GM23338 (cell line): ENCODE measurements around the gene SOX15. TPM values are rescaled to one million over a fixed set of nuclear protein-coding genes. Genes with fewer than 3 reads are reported as not detected.

Experiments used
- ATAC-seq: fragments of 200-7000 bp; cut with Tn5 transposase; 3 replicates; pipeline ENCODE4 v1.9.1; 2020
- DNase-seq: peaks from one replicate; pipeline ENCODE4 v3.0.0-alpha.2; 2015; ENCODE audit warnings: low spot score
- H2AFZ ChIP-seq: fragments of 200-600 bp; sonication (generic); 2 replicates; pipeline ENCODE4 v1.8.0; 2016; ENCODE audit warnings: antibody characterized with exemption, mild to moderate bottlenecking, moderate library complexity
- H3F3A ChIP-seq: fragments of 200-600 bp; sonication (generic); replicated peaks from 2 replicates; pipeline ENCODE4 v1.8.0; 2017; ENCODE audit warnings: antibody characterized with exemption, mixed run types, low read depth
- H3K27ac ChIP-seq: fragments of 200-600 bp; sonication (generic); 2 replicates; pipeline ENCODE4 v1.6.1; 2016; ENCODE audit warnings: low read depth
- H3K27me3 ChIP-seq: fragments of 200-600 bp; sonication (generic); 2 replicates; pipeline ENCODE4 v1.8.0; 2016; ENCODE audit warnings: mild to moderate bottlenecking, mixed run types, moderate library complexity; ENCODE audit not compliant: insufficient read depth
- H3K36me3 ChIP-seq: fragments of 200-600 bp; sonication (generic); 2 replicates; pipeline ENCODE4 v1.8.0; 2016; ENCODE audit warnings: mild to moderate bottlenecking; ENCODE audit not compliant: insufficient read depth
- H3K4me1 ChIP-seq: fragments of 200-600 bp; sonication (generic); 2 replicates; pipeline ENCODE4 v1.8.0; 2016; ENCODE audit warnings: mild to moderate bottlenecking, moderate library complexity; ENCODE audit not compliant: insufficient read depth
- H3K4me2 ChIP-seq: fragments of 200-600 bp; sonication (generic); 2 replicates; pipeline ENCODE4 v1.7.1; 2017; ENCODE audit warnings: mixed run types
- H3K4me3 ChIP-seq: fragments of 200-600 bp; sonication (generic); 2 replicates; pipeline ENCODE4 v1.6.1; 2016; ENCODE audit warnings: mixed run types
- H3K79me2 ChIP-seq: fragments of 200-600 bp; sonication (generic); replicated peaks from 2 replicates; pipeline ENCODE4 v1.8.0; 2017; ENCODE audit warnings: mild to moderate bottlenecking; ENCODE audit not compliant: insufficient read depth
- H3K9me2 ChIP-seq: fragments of 200-600 bp; sonication (generic); 2 replicates; pipeline ENCODE4 v1.8.0; 2017; ENCODE audit not compliant: insufficient read depth
- H4K20me1 ChIP-seq: fragments of 200-600 bp; sonication (generic); replicated peaks from 2 replicates; pipeline ENCODE4 v1.8.0; 2017; ENCODE audit warnings: mild to moderate bottlenecking; ENCODE audit not compliant: insufficient read depth
- H3K27ac Mint-ChIP-seq: 2 replicates; pipeline ENCODE4 v1.8.0; 2020; ENCODE audit warnings: inconsistent platforms, mild to moderate bottlenecking, moderate library complexity, mixed read lengths
- H3K27me3 Mint-ChIP-seq: 3 replicates; pipeline ENCODE4 v1.8.0; 2022; ENCODE audit warnings: low read depth, mild to moderate bottlenecking, moderate library complexity, mixed read lengths, inconsistent platforms; ENCODE audit not compliant: insufficient read depth, poor library complexity
- H3K36me3 Mint-ChIP-seq: 3 replicates; pipeline ENCODE4 v1.8.0; 2021; ENCODE audit warnings: low read depth, mild to moderate bottlenecking, inconsistent platforms, moderate library complexity, mixed read lengths
- H3K4me1 Mint-ChIP-seq: 3 replicates; pipeline ENCODE4 v1.8.0; 2020; ENCODE audit warnings: mild to moderate bottlenecking, inconsistent platforms, mixed read lengths
- H3K4me3 Mint-ChIP-seq: 3 replicates; pipeline ENCODE4 v1.8.0; 2021; ENCODE audit warnings: moderate library complexity, mild to moderate bottlenecking, inconsistent platforms, mixed read lengths
- H3K9me3 Mint-ChIP-seq: 3 replicates; pipeline ENCODE4 v1.8.0; 2020; ENCODE audit warnings: moderate library complexity, mild to moderate bottlenecking, inconsistent platforms, mixed read lengths
- CREB1 ChIP-seq: fragments of 250-450 bp; sonication (Bioruptor Pico); IDR thresholded peaks from 2 replicates; pipeline ENCODE4 v1.5.0; 2020; ENCODE audit warnings: low read depth, mild to moderate bottlenecking, moderate library complexity
- EZH2phosphoT487 ChIP-seq: fragments of 200-600 bp; sonication (generic); IDR thresholded peaks from one replicate; pipeline ENCODE4 v1.8.1; 2018; ENCODE audit warnings: antibody characterized with exemption; ENCODE audit not compliant: unreplicated experiment
- NANOG ChIP-seq: IDR thresholded peaks from 2 replicates; pipeline ENCODE4 v1.6.1; 2016; ENCODE audit warnings: antibody characterized with exemption, borderline replicate concordance
- POLR2AphosphoS5 ChIP-seq: IDR thresholded peaks from 2 replicates; pipeline ENCODE4 v1.6.1; 2016; ENCODE audit warnings: antibody characterized with exemption, low read depth
- STAT1 ChIP-seq: IDR thresholded peaks from one replicate; pipeline ENCODE4 v1.6.1; 2016; ENCODE audit warnings: antibody characterized with exemption; ENCODE audit not compliant: unreplicated experiment
- polyA plus RNA-seq: library from polyadenylated mRNA; unstranded; fragments of >200 nt; fragmentation: Nextera tagmentation; extraction: Ambion mirVana; gene quantifications from 2 replicates; pipeline ENCODE4 v1.2.1, GENCODE V29; 2016
- total RNA-seq: library from RNA; depleted of rRNA; stranded (reverse); fragments of >200 nt; shearing (Covaris generic); gene quantifications from 2 replicates; pipeline ENCODE4 v1.2.3, GENCODE V29; 2014
- TF ChIP-seq, protein P1 (sequence below): IDR thresholded peaks from one replicate; pipeline ENCODE4 v1.6.1; 2018; ENCODE audit warnings: antibody characterized with exemption; ENCODE audit not compliant: unreplicated experiment
- TF ChIP-seq, protein P2 (sequence below), 2 experiments: fragments of 200-600 bp in 1 of 2; sonication (generic) in 1 of 2; conservative IDR thresholded peaks; 2 replicates each; pipeline versions ENCODE4 v1.5.1 to v1.6.1; 2016 to 2017; ENCODE audit warnings: antibody characterized with exemption in 2 of 2, low read depth in 2 of 2, mild to moderate bottlenecking in 2 of 2, moderate library complexity in 1 of 2
- TF ChIP-seq, protein P3 (sequence below): fragments of 250-450 bp; sonication (Bioruptor Pico); IDR thresholded peaks from 2 replicates; pipeline ENCODE4 v1.5.0; 2020; ENCODE audit warnings: mild to moderate bottlenecking, moderate library complexity

The SOX15 gene
- total and polyA plus RNA-seq, 2 experiments from 2014 or later: 29.9 to 43.0 TPM

DNA sequence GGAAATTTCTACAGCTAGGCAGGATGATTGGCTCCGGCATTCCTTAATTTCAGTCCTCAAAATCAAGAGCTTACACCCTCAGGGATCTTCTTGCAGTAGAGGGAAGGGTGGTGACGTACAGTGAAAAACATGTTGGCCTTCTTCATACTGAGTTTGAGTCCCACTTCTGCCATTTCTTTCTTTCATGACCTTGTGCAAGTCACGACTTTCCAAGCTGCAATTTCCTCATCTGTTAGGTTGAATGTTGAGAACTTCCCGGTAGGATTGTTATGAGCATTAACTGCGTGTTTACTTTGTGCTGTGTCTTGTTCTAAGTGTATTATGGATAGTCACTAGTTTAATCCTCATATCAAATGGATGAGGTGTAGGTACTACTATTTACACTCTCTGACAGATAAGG lies 20.3 kb downstream of the SOX15 start:
- H3K4me1 Mint-ChIP-seq: peaks cover 19% of the 10 kb centered on the region

More for the DNA sequence above, 20.3 kb downstream of the SOX15 start:
- Mint-ChIP-seq H3K9me3 (peaks cover 11% of the 10 kb centered on the region; the same call in 2 of the 3 replicates), H3K36me3 (peaks cover 88% of the 10 kb centered on the region), H3K4me3 (no peak overlapping the region; the same call in 2 of the 3 replicates), H3K27ac (no peak overlapping the region), H3K27me3 (peaks cover 21% of the 10 kb centered on the region)
- TF ChIP-seq, protein P1, sequence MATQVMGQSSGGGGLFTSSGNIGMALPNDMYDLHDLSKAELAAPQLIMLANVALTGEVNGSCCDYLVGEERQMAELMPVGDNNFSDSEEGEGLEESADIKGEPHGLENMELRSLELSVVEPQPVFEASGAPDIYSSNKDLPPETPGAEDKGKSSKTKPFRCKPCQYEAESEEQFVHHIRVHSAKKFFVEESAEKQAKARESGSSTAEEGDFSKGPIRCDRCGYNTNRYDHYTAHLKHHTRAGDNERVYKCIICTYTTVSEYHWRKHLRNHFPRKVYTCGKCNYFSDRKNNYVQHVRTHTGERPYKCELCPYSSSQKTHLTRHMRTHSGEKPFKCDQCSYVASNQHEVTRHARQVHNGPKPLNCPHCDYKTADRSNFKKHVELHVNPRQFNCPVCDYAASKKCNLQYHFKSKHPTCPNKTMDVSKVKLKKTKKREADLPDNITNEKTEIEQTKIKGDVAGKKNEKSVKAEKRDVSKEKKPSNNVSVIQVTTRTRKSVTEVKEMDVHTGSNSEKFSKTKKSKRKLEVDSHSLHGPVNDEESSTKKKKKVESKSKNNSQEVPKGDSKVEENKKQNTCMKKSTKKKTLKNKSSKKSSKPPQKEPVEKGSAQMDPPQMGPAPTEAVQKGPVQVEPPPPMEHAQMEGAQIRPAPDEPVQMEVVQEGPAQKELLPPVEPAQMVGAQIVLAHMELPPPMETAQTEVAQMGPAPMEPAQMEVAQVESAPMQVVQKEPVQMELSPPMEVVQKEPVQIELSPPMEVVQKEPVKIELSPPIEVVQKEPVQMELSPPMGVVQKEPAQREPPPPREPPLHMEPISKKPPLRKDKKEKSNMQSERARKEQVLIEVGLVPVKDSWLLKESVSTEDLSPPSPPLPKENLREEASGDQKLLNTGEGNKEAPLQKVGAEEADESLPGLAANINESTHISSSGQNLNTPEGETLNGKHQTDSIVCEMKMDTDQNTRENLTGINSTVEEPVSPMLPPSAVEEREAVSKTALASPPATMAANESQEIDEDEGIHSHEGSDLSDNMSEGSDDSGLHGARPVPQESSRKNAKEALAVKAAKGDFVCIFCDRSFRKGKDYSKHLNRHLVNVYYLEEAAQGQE: no peak
- TF ChIP-seq, protein P2, sequence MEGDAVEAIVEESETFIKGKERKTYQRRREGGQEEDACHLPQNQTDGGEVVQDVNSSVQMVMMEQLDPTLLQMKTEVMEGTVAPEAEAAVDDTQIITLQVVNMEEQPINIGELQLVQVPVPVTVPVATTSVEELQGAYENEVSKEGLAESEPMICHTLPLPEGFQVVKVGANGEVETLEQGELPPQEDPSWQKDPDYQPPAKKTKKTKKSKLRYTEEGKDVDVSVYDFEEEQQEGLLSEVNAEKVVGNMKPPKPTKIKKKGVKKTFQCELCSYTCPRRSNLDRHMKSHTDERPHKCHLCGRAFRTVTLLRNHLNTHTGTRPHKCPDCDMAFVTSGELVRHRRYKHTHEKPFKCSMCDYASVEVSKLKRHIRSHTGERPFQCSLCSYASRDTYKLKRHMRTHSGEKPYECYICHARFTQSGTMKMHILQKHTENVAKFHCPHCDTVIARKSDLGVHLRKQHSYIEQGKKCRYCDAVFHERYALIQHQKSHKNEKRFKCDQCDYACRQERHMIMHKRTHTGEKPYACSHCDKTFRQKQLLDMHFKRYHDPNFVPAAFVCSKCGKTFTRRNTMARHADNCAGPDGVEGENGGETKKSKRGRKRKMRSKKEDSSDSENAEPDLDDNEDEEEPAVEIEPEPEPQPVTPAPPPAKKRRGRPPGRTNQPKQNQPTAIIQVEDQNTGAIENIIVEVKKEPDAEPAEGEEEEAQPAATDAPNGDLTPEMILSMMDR (conservative IDR thresholded peaks at IDR 0.05; ENCODE audit: low read depth in 2 of 2): no peak
- TF ChIP-seq STAT1: no peak
- no peak for TF ChIP-seq CREB1 (CRISPR knock-in tag)
- TF ChIP-seq, protein P3, sequence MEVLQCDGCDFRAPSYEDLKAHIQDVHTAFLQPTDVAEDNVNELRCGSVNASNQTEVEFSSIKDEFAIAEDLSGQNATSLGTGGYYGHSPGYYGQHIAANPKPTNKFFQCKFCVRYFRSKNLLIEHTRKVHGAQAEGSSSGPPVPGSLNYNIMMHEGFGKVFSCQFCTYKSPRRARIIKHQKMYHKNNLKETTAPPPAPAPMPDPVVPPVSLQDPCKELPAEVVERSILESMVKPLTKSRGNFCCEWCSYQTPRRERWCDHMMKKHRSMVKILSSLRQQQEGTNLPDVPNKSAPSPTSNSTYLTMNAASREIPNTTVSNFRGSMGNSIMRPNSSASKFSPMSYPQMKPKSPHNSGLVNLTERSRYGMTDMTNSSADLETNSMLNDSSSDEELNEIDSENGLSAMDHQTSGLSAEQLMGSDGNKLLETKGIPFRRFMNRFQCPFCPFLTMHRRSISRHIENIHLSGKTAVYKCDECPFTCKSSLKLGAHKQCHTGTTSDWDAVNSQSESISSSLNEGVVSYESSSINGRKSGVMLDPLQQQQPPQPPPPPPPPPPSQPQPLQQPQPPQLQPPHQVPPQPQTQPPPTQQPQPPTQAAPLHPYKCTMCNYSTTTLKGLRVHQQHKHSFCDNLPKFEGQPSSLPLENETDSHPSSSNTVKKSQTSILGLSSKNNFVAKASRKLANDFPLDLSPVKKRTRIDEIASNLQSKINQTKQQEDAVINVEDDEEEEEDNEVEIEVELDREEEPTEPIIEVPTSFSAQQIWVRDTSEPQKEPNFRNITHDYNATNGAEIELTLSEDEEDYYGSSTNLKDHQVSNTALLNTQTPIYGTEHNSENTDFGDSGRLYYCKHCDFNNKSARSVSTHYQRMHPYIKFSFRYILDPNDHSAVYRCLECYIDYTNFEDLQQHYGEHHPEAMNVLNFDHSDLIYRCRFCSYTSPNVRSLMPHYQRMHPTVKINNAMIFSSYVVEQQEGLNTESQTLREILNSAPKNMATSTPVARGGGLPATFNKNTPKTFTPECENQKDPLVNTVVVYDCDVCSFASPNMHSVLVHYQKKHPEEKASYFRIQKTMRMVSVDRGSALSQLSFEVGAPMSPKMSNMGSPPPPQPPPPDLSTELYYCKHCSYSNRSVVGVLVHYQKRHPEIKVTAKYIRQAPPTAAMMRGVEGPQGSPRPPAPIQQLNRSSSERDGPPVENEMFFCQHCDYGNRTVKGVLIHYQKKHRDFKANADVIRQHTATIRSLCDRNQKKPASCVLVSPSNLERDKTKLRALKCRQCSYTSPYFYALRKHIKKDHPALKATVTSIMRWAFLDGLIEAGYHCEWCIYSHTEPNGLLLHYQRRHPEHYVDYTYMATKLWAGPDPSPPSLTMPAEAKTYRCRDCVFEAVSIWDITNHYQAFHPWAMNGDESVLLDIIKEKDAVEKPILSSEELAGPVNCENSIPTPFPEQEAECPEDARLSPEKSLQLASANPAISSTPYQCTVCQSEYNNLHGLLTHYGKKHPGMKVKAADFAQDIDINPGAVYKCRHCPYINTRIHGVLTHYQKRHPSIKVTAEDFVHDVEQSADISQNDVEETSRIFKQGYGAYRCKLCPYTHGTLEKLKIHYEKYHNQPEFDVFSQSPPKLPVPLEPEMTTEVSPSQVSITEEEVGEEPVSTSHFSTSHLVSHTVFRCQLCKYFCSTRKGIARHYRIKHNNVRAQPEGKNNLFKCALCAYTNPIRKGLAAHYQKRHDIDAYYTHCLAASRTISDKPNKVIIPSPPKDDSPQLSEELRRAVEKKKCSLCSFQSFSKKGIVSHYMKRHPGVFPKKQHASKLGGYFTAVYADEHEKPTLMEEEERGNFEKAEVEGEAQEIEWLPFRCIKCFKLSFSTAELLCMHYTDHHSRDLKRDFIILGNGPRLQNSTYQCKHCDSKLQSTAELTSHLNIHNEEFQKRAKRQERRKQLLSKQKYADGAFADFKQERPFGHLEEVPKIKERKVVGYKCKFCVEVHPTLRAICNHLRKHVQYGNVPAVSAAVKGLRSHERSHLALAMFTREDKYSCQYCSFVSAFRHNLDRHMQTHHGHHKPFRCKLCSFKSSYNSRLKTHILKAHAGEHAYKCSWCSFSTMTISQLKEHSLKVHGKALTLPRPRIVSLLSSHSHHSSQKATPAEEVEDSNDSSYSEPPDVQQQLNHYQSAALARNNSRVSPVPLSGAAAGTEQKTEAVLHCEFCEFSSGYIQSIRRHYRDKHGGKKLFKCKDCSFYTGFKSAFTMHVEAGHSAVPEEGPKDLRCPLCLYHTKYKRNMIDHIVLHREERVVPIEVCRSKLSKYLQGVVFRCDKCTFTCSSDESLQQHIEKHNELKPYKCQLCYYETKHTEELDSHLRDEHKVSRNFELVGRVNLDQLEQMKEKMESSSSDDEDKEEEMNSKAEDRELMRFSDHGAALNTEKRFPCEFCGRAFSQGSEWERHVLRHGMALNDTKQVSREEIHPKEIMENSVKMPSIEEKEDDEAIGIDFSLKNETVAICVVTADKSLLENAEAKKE: no peak
- TF ChIP-seq POLR2AphosphoS5: no peak
- TF ChIP-seq NANOG: no peak
- no peak for TF ChIP-seq EZH2phosphoT487
- Histone ChIP-seq H3K27me3 (no peaks in the 10 kb centered on the region), H2AFZ (no peak overlapping the region), H3F3A (peaks cover 30% of the 10 kb centered on the region), H3K4me1 (peaks cover 13% of the 10 kb centered on the region), H3K4me2 (no peak overlapping the region), H3K36me3 (peaks cover 26% of the 10 kb centered on the region), H3K9me2 (no peaks in the 10 kb centered on the region), H3K4me3 (no peak overlapping the region), H4K20me1 (peaks cover 12% of the 10 kb centered on the region), H3K79me2 (peaks cover 48% of the 10 kb centered on the region), H3K27ac (no peak overlapping the region)
- DNase-seq: no peak
- ATAC-seq: no peak
